GM23248 (cell line): ENCODE measurements around the gene DDX3X.

Experiments used
- EZH2 ChIP-seq: fragments of 200-600 bp; sonication (generic); IDR thresholded peaks from 2 replicates; pipeline ENCODE4 v1.6.1; 2018; ENCODE audit warnings: antibody characterized with exemption, mild to moderate bottlenecking; ENCODE audit not compliant: insufficient read depth, poor library complexity, severe bottlenecking
- EZH2phosphoT487 ChIP-seq: fragments of 200-600 bp; sonication (generic); IDR thresholded peaks from 2 replicates; pipeline ENCODE4 v1.6.1; 2018; ENCODE audit warnings: antibody characterized with exemption, moderate library complexity, mild to moderate bottlenecking, low read depth; ENCODE audit not compliant: insufficient read depth

DNA sequence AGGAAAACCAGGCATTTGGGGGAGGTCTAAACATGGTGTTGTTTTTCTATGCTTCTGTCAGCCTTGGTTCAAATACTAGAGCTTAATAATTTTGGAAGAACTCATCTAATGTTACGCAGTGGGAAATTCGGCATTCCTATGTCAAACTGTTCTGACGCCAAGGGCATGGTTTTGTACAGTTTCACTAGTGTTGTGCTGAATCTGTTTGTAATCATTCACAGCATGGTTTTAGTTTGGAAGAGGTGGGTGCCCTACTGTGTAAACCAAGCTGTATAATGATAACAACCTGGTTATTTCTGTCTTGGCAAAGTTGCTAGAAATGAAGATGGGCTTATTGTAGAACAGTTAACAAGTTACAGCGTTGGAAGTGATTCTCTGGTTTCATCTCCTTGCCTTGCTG is 5.2 kb downstream of the DDX3X start:
- no peak for TF ChIP-seq EZH2phosphoT487
- TF ChIP-seq EZH2: no peak
